ENCODE measurements around the gene IMMP2L. TPM values are rescaled to one million over a fixed set of nuclear protein-coding genes. Genes with fewer than 3 reads are reported as not detected.

Gene IMMP2L
- total and polyA plus RNA-seq, 2 of the 13 experiments (the other 11 are each of a cell fraction or from before 2014, with no cell fraction given) = 7.8 to 16.9 TPM

- no peaks in the 10 kb centered on the region for H3K36me3 ChIP-seq (replicated peaks in 1 of 2; ENCODE audit: control insufficient read depth in 1 of 2, insufficient read depth in 2 of 2, low read length in 2 of 2)
- POLR2A ChIA-PET = no interaction called here
- BruUV-seq (replicated peaks) = no TSS peak
Measured at GRCh38 chr7:111080495-111081105, 481.7 kb downstream of the IMMP2L start.

GRCh38 chr7:111077001-111077400, 485.3 kb downstream of the IMMP2L start:
- in situ Hi-C loops (cut with HindIII; ENCODE audit: extremely low pct_ligation_motif_present, low pct_unique_long_range_greater_than_20kb) = loop anchor here (25.0 kb wide), 2 partner anchors 660 to 990 kb away; no protein-coding TSS in a partner anchor
- no peak overlapping the region for H3K4me2 ChIP-seq (ENCODE audit: low read depth, low read length)
- no peaks in the 10 kb centered on the region for H3K9me3 ChIP-seq (ENCODE audit: low read length)
- no peak overlapping the region for H3K4me3 ChIP-seq (replicated peaks in 1 of 3; ENCODE audit: insufficient read depth in 1 of 3, low read depth in 2 of 3, low read length in 3 of 3)
- intact Hi-C loops (cut with micrococcal nuclease; ENCODE audit: unreplicated experiment) = no loop called here
- BruUV-seq (replicated peaks) = no TSS peak
- DNase-seq (ENCODE audit: low spot score) (no peak), FAIRE-seq (no peak), ATAC-seq (no peak)
- no peak overlapping the region for H2AFZ ChIP-seq (ENCODE audit: low read length)
- ChIA-PET CTCF (ENCODE audit: low intra/inter-chr PET ratio, low total read pairs) (no interaction called here), POLR2A (no interaction called here)
- no peaks in the 10 kb centered on the region for H4K20me1 ChIP-seq (ENCODE audit: insufficient read depth, low read length)
- peaks cover 35% of the 10 kb centered on the region for H3K4me1 ChIP-seq (ENCODE audit: insufficient read depth, low read length)
- no peaks in the 10 kb centered on the region for H3K79me2 ChIP-seq (ENCODE audit: insufficient read depth, low read length)
- 98% methylated on average over 2 of the region's 2 CpGs for WGBS (ENCODE audit: low lambda C conversion rate)
- H3K27ac ChIP-seq (ENCODE audit: extremely low read length, insufficient read depth, low read length) = no peak overlapping the region
- no peaks in the 10 kb centered on the region for H3K27me3 ChIP-seq (ENCODE audit: control insufficient read depth in 1 of 2, insufficient read depth in 2 of 2, low read length in 2 of 2)
- no peaks in the 10 kb centered on the region for H3K36me3 ChIP-seq (replicated peaks in 1 of 2; ENCODE audit: control insufficient read depth in 1 of 2, insufficient read depth in 2 of 2, low read length in 2 of 2)
- no peak overlapping the region for H3K9ac ChIP-seq (ENCODE audit: insufficient read depth, low read depth, low read length)
- no peak for TF ChIP-seq SSRP1 (CRISPR knock-in tag; IDR thresholded peaks at IDR 0.05)
- no peak for TF ChIP-seq ATF7 (IDR thresholded peaks at IDR 0.05)
- TF ChIP-seq ATF7 (CRISPR knock-in tag; IDR thresholded peaks at IDR 0.05) = no peak
- TF ChIP-seq, protein P1, sequence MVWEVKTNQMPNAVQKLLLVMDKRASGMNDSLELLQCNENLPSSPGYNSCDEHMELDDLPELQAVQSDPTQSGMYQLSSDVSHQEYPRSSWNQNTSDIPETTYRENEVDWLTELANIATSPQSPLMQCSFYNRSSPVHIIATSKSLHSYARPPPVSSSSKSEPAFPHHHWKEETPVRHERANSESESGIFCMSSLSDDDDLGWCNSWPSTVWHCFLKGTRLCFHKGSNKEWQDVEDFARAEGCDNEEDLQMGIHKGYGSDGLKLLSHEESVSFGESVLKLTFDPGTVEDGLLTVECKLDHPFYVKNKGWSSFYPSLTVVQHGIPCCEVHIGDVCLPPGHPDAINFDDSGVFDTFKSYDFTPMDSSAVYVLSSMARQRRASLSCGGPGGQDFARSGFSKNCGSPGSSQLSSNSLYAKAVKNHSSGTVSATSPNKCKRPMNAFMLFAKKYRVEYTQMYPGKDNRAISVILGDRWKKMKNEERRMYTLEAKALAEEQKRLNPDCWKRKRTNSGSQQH (CRISPR knock-in tag; IDR thresholded peaks at IDR 0.05; ENCODE audit: low read depth) = no peak
- no peak for TF ChIP-seq HMGXB3 (CRISPR knock-in tag; IDR thresholded peaks at IDR 0.05; ENCODE audit: borderline replicate concordance)
- no peak for TF ChIP-seq ZNF124 (CRISPR knock-in tag; IDR thresholded peaks at IDR 0.05)
- TF ChIP-seq ESRRA (CRISPR knock-in tag; IDR thresholded peaks at IDR 0.05; ENCODE audit: low read depth) = no peak
- no peak for TF ChIP-seq ZBTB38 (CRISPR knock-in tag; IDR thresholded peaks at IDR 0.05)
- TF ChIP-seq ZFP36L1 (CRISPR knock-in tag; IDR thresholded peaks at IDR 0.05) = no peak
- no peak for TF ChIP-seq ZNF207 (IDR thresholded peaks at IDR 0.05; ENCODE audit: borderline replicate concordance)
- TF ChIP-seq ZNF572 (CRISPR knock-in tag; IDR thresholded peaks at IDR 0.05) = no peak
- no peak for TF ChIP-seq GABPA (IDR thresholded peaks at IDR 0.05; ENCODE audit: low read depth, low read length)
- TF ChIP-seq GABPA (CRISPR knock-in tag; IDR thresholded peaks at IDR 0.05; ENCODE audit: low read depth) = no peak

More at GRCh38 chr7:111080495-111081105, 481.7 kb downstream of the IMMP2L start:
- TF ChIP-seq FOXK1 (CRISPR knock-in tag; IDR thresholded peaks at IDR 0.05; ENCODE audit: borderline replicate concordance, low read depth) (no peak), ZMYM2 (CRISPR knock-in tag; IDR thresholded peaks at IDR 0.05) (no peak), MAFK (conservative IDR thresholded peaks at IDR 0.05 in 1 of 2, IDR thresholded peaks at IDR 0.05 in 1 of 2; ENCODE audit: low read length in 2 of 2) (peak; percentile 76), MAFF (IDR thresholded peaks at IDR 0.05; ENCODE audit: low read depth, low read length) (peak; percentile 72)
- no peaks in the 10 kb centered on the region for H3K9me3 ChIP-seq (ENCODE audit: low read length)
- no peak overlapping the region for H3K27ac ChIP-seq (ENCODE audit: extremely low read length, insufficient read depth, low read length)
- peaks cover 6% of the 10 kb centered on the region for H3K4me1 ChIP-seq (ENCODE audit: insufficient read depth, low read length)
- H3K27me3 ChIP-seq (ENCODE audit: control insufficient read depth in 1 of 2, insufficient read depth in 2 of 2, low read length in 2 of 2) = no peaks in the 10 kb centered on the region
- CTCF ChIA-PET (ENCODE audit: low intra/inter-chr PET ratio, low total read pairs) = no interaction called here
- FAIRE-seq (no peak), DNase-seq (ENCODE audit: low spot score) (no peak), ATAC-seq (no peak)
- no peak overlapping the region for H2AFZ ChIP-seq (ENCODE audit: low read length)
- WGBS (ENCODE audit: low lambda C conversion rate) = 96% methylated on average over 1 of the region's 1 CpG
- in situ Hi-C loops (cut with HindIII; ENCODE audit: extremely low pct_ligation_motif_present, low pct_unique_long_range_greater_than_20kb) (loop anchor here (25.0 kb wide), 2 partner anchors 657 to 993 kb away; no protein-coding TSS in a partner anchor), intact Hi-C loops (cut with micrococcal nuclease; ENCODE audit: unreplicated experiment) (no loop called here)
- H3K4me2 ChIP-seq (ENCODE audit: low read depth, low read length) = no peak overlapping the region
- no peaks in the 10 kb centered on the region for H3K79me2 ChIP-seq (ENCODE audit: insufficient read depth, low read length)
- no peaks in the 10 kb centered on the region for H4K20me1 ChIP-seq (ENCODE audit: insufficient read depth, low read length)
- H3K4me3 ChIP-seq (replicated peaks in 1 of 3; ENCODE audit: insufficient read depth in 1 of 3, low read depth in 2 of 3, low read length in 3 of 3) = no peak overlapping the region
- no peak overlapping the region for H3K9ac ChIP-seq (ENCODE audit: insufficient read depth, low read depth, low read length)

All from HepG2 (cell line).